H9 (cell line): ENCODE measurements around the gene CCDC154. TPM values are rescaled to one million over a fixed set of nuclear protein-coding genes. Genes with fewer than 3 reads are reported as not detected.
A peak's percentile ranks its signal among the peaks of the same experiment; 100 is the strongest.

Experiments
- DNase-seq: peaks from one replicate; pipeline ENCODE4 v3.0.0-alpha.2; 2017
- H2AFZ ChIP-seq: one replicate; pipeline ENCODE4 v1.6.1; 2013; ENCODE audit warnings: mild to moderate bottlenecking, low read length, control low read depth, moderate library complexity
- H2AK5ac ChIP-seq: 2 replicates; pipeline ENCODE4 v1.6.1; 2013; ENCODE audit warnings: low read length, control low read depth, mixed read lengths; ENCODE audit not compliant: insufficient read length
- H2BK120ac ChIP-seq: one replicate; pipeline ENCODE4 v1.6.1; 2013; ENCODE audit warnings: low read depth, mild to moderate bottlenecking, low read length, control low read depth, inconsistent platforms; ENCODE audit not compliant: poor library complexity, severe bottlenecking
- H2BK12ac ChIP-seq: 2 replicates; pipeline ENCODE4 v1.6.1; 2013; ENCODE audit warnings: low read length, control low read depth, mixed read lengths, low read depth; ENCODE audit not compliant: insufficient read length
- H2BK15ac ChIP-seq: 2 replicates; pipeline ENCODE4 v1.6.1; 2013; ENCODE audit warnings: low read depth, low read length, control low read depth
- H2BK20ac ChIP-seq: one replicate; pipeline ENCODE4 v1.6.1; 2013; ENCODE audit warnings: low read depth, mild to moderate bottlenecking, low read length, control low read depth, inconsistent platforms; ENCODE audit not compliant: poor library complexity, severe bottlenecking
- H2BK5ac ChIP-seq: 2 replicates; pipeline ENCODE4 v1.6.1; 2013; ENCODE audit warnings: low read length, control low read depth, mixed read lengths; ENCODE audit not compliant: insufficient read length
- H3K14ac ChIP-seq: 2 replicates; pipeline ENCODE4 v1.6.1; 2013; ENCODE audit warnings: low read length, control low read depth; ENCODE audit not compliant: insufficient read depth
- H3K18ac ChIP-seq: 2 replicates; pipeline ENCODE4 v1.6.1; 2013; ENCODE audit warnings: low read depth, mild to moderate bottlenecking, mixed read lengths, low read length, control low read depth; ENCODE audit not compliant: insufficient read length
- H3K23ac ChIP-seq: 2 replicates; pipeline ENCODE4 v1.6.1; 2013; ENCODE audit warnings: low read length, control low read depth, mixed read lengths, low read depth; ENCODE audit not compliant: insufficient read length
- H3K23me2 ChIP-seq: 2 replicates; pipeline ENCODE4 v1.6.1; 2013; ENCODE audit warnings: low read depth, mild to moderate bottlenecking, mixed read lengths, low read length, control low read depth; ENCODE audit not compliant: insufficient read length, poor library complexity, severe bottlenecking
- H3K27ac ChIP-seq: 2 replicates; pipeline ENCODE4 v1.5.1; 2013; ENCODE audit warnings: low read length, control low read depth, mixed read lengths, low read depth; ENCODE audit not compliant: insufficient read length
- H3K27me3 ChIP-seq: 2 replicates; pipeline ENCODE4 v1.6.1; 2013; ENCODE audit warnings: low read length, control low read depth, inconsistent platforms; ENCODE audit not compliant: insufficient read depth
- H3K4ac ChIP-seq: 2 replicates; pipeline ENCODE4 v1.6.1; 2013; ENCODE audit warnings: low read depth, mild to moderate bottlenecking, control low read depth, inconsistent platforms, low read length, moderate library complexity
- H3K4me1 ChIP-seq: 2 replicates; pipeline ENCODE4 v1.6.1; 2013; ENCODE audit warnings: low read length, control low read depth, inconsistent platforms; ENCODE audit not compliant: insufficient read depth
- H3K4me2 ChIP-seq: 2 replicates; pipeline ENCODE4 v1.6.1; 2013; ENCODE audit warnings: low read length, control low read depth, mixed read lengths; ENCODE audit not compliant: insufficient read length, insufficient read depth
- H3K56ac ChIP-seq: 2 replicates; pipeline ENCODE4 v1.6.1; 2013; ENCODE audit warnings: low read depth, mild to moderate bottlenecking, mixed read lengths, low read length, control low read depth; ENCODE audit not compliant: insufficient read length
- H3K79me1 ChIP-seq: 2 replicates; pipeline ENCODE4 v1.6.1; 2013; ENCODE audit warnings: low read depth, mild to moderate bottlenecking, moderate library complexity, low read length, control low read depth, inconsistent platforms; ENCODE audit not compliant: insufficient read depth, poor library complexity, severe bottlenecking
- H3K79me2 ChIP-seq: 2 replicates; pipeline ENCODE4 v1.6.1; 2013; ENCODE audit warnings: low read length, control low read depth, inconsistent platforms; ENCODE audit not compliant: insufficient read depth
- H3K9ac ChIP-seq: 2 replicates; pipeline ENCODE4 v1.6.1; 2013; ENCODE audit warnings: low read length, control low read depth, mixed read lengths; ENCODE audit not compliant: insufficient read length; ENCODE audit errors: extremely low read depth
- H3K9me3 ChIP-seq: one replicate; pipeline ENCODE4 v1.6.1; 2013; ENCODE audit warnings: low read depth, low read length, inconsistent platforms; ENCODE audit not compliant: control insufficient read depth
- H3T11ph ChIP-seq: one replicate; pipeline ENCODE4 v1.6.1; 2013; ENCODE audit warnings: mild to moderate bottlenecking, low read length, control low read depth, inconsistent platforms
- H4K20me1 ChIP-seq: one replicate; pipeline ENCODE4 v1.6.1; 2013; ENCODE audit not compliant: control insufficient read depth, insufficient read length, insufficient read depth
- H4K5ac ChIP-seq: 2 replicates; pipeline ENCODE4 v1.6.1; 2013; ENCODE audit warnings: low read depth, mild to moderate bottlenecking, mixed read lengths, low read length, control low read depth; ENCODE audit not compliant: insufficient read length
- H4K8ac ChIP-seq: replicated peaks from 2 replicates; pipeline ENCODE4 v1.6.1; 2013; ENCODE audit warnings: low read length, control low read depth, mixed read lengths, low read depth; ENCODE audit not compliant: insufficient read length
- H4K91ac ChIP-seq: 2 replicates; pipeline ENCODE4 v1.6.1; 2013; ENCODE audit warnings: low read depth, mild to moderate bottlenecking, moderate library complexity, mixed read lengths, low read length, control low read depth; ENCODE audit not compliant: insufficient read length
- H3K27ac Mint-ChIP-seq, 3 experiments: 2 replicates in 2 of 3; 3 replicates in 1 of 3; pipeline ENCODE4 v1.8.0; 2020 to 2021; ENCODE audit warnings: mixed read lengths in 3 of 3, mild to moderate bottlenecking in 1 of 3, moderate library complexity in 1 of 3
- H3K27me3 Mint-ChIP-seq: 2 replicates; pipeline ENCODE4 v1.8.0; 2021; ENCODE audit warnings: low read depth, mild to moderate bottlenecking, moderate library complexity, mixed read lengths
- H3K36me3 Mint-ChIP-seq, 3 experiments: 2 replicates in 2 of 3; 3 replicates in 1 of 3; pipeline ENCODE4 v1.8.0; 2020 to 2021; ENCODE audit warnings: low read depth in 3 of 3, mixed read lengths in 3 of 3; ENCODE audit not compliant: insufficient read depth in 1 of 3
- H3K4me1 Mint-ChIP-seq, 2 experiments: 2 replicates each; pipeline ENCODE4 v1.8.0; 2020; ENCODE audit warnings: mixed read lengths in 2 of 2
- H3K4me3 Mint-ChIP-seq, 2 experiments: 2 replicates in 1 of 2; 3 replicates in 1 of 2; pipeline ENCODE4 v1.8.0; 2020 to 2021; ENCODE audit warnings: mild to moderate bottlenecking in 2 of 2, mixed read lengths in 2 of 2, moderate library complexity in 1 of 2
- H3K9me3 Mint-ChIP-seq, 2 experiments: 2 replicates in 1 of 2; 3 replicates in 1 of 2; pipeline ENCODE4 v1.8.0; 2020; ENCODE audit warnings: mild to moderate bottlenecking in 2 of 2, mixed read lengths in 2 of 2, moderate library complexity in 1 of 2
- WGBS: extraction: QIAGEN DNeasy Blood & Tissue Kit; methylation state at CpG from one replicate; pipeline ENCODE4 v1.1.7; 2013; ENCODE audit warnings: missing lambda C conversion rate, low lambda C conversion rate, mixed read lengths; ENCODE audit not compliant: insufficient read length; ENCODE audit errors: extremely low coverage; 5-methylcytosine and 5-hydroxymethylcytosine counted together
- long read RNA-seq: library from polyadenylated mRNA; unstranded; transcript quantifications from one replicate; pipeline ENCODE4 v2.0.0, GENCODE V29; 2020
- total RNA-seq: library from RNA; stranded (reverse); gene quantifications from 2 replicates; pipeline ENCODE4 v1.2.1, GENCODE V29; 2021
- TF ChIP-seq, protein P1 (sequence below): fragments of 200-600 bp; sonication (generic); conservative IDR thresholded peaks from 3 replicates; pipeline ENCODE4 v1.8.0; 2021; ENCODE audit warnings: antibody characterized with exemption, mild to moderate bottlenecking

CCDC154 gene
- total RNA-seq = 1.3 and 2.0 TPM in 2 replicates
- long read RNA-seq, partial matches to known transcripts = 0 of 1 reads
- long read RNA-seq, other reads (novel, unspliced or antisense) = 1 of 1 reads

- no peak within 1 kb of the TSS for H2BK5ac ChIP-seq
- no peak within 1 kb of the TSS for H4K8ac ChIP-seq
- H3K79me1 ChIP-seq = no peaks in the 10 kb centered on the region
- TF ChIP-seq, protein P1, sequence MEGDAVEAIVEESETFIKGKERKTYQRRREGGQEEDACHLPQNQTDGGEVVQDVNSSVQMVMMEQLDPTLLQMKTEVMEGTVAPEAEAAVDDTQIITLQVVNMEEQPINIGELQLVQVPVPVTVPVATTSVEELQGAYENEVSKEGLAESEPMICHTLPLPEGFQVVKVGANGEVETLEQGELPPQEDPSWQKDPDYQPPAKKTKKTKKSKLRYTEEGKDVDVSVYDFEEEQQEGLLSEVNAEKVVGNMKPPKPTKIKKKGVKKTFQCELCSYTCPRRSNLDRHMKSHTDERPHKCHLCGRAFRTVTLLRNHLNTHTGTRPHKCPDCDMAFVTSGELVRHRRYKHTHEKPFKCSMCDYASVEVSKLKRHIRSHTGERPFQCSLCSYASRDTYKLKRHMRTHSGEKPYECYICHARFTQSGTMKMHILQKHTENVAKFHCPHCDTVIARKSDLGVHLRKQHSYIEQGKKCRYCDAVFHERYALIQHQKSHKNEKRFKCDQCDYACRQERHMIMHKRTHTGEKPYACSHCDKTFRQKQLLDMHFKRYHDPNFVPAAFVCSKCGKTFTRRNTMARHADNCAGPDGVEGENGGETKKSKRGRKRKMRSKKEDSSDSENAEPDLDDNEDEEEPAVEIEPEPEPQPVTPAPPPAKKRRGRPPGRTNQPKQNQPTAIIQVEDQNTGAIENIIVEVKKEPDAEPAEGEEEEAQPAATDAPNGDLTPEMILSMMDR = no peak
- no peak within 1 kb of the TSS; the same call in 1 of the 2 replicates for H3K4ac ChIP-seq
- H3K27me3 ChIP-seq = no peaks in the 10 kb centered on the region
- H3T11ph ChIP-seq = no peak within 1 kb of the TSS
- H4K5ac ChIP-seq = no peak within 1 kb of the TSS
- no peaks in the 10 kb centered on the region for H3K23me2 ChIP-seq
- H2AK5ac ChIP-seq = no peak within 1 kb of the TSS
- no peaks in the 10 kb centered on the region for H3K79me2 ChIP-seq
- peaks cover 1% of the 10 kb centered on the region; the same call in 1 of the 2 replicates for H3K27me3 Mint-ChIP-seq
- H3K14ac ChIP-seq = peak within 1 kb of the TSS; percentile 22; the same call in 1 of the 2 replicates
- no peak within 1 kb of the TSS for H3K27ac Mint-ChIP-seq
- no peaks in the 10 kb centered on the region for H3K9me3 ChIP-seq
- no peak within 1 kb of the TSS for H3K9ac ChIP-seq
- DNase-seq = no peak
- WGBS = no CpG with 5 or more reads among the region's 27 CpGs
- no peak within 1 kb of the TSS for H2BK12ac ChIP-seq
- no peak within 1 kb of the TSS for H3K23ac ChIP-seq
- no peak within 1 kb of the TSS for H3K27ac ChIP-seq
- H3K18ac ChIP-seq = no peak within 1 kb of the TSS
- no peak within 1 kb of the TSS for H2AFZ ChIP-seq
- H3K4me3 Mint-ChIP-seq = no peak within 1 kb of the TSS
- H4K20me1 ChIP-seq = peaks cover 2% of the 10 kb centered on the region
- peaks cover 0 to 5% (median 4%) of the 10 kb centered on the region in 3 experiments; a peak in 2 of 7 replicates for H3K36me3 Mint-ChIP-seq
- no peak within 1 kb of the TSS for H4K91ac ChIP-seq
- H2BK20ac ChIP-seq = no peak within 1 kb of the TSS
- H2BK15ac ChIP-seq = peak within 1 kb of the TSS; percentile 69; the same call in 1 of the 2 replicates
- no peak within 1 kb of the TSS for H3K4me2 ChIP-seq
- H3K4me1 Mint-ChIP-seq = no peaks in the 10 kb centered on the region
- H3K9me3 Mint-ChIP-seq = no peaks in the 10 kb centered on the region
- no peak within 1 kb of the TSS for H3K56ac ChIP-seq
- H2BK120ac ChIP-seq = no peak within 1 kb of the TSS
- no peaks in the 10 kb centered on the region for H3K4me1 ChIP-seq
Observed at GRCh38 chr16:1443980-1444729, at the start of gene CCDC154. TSS of gene CCDC154 (minus strand) at chr16:1444556. CDS start at chr16:1444322, 234 bp downstream.
